Fibroblast of skin of left quadriceps (primary cell): Measurements from ENCODE around the gene SPDEF.
A peak's percentile ranks its signal among the peaks of the same experiment; 100 is the strongest.

Experiments used
- DNase-seq, 2 experiments: peaks; one replicate each; pipeline ENCODE4 v3.0.0-alpha.2; 2013; ENCODE audit warnings: low read depth in 2 of 2

Gene SPDEF

DNA sequence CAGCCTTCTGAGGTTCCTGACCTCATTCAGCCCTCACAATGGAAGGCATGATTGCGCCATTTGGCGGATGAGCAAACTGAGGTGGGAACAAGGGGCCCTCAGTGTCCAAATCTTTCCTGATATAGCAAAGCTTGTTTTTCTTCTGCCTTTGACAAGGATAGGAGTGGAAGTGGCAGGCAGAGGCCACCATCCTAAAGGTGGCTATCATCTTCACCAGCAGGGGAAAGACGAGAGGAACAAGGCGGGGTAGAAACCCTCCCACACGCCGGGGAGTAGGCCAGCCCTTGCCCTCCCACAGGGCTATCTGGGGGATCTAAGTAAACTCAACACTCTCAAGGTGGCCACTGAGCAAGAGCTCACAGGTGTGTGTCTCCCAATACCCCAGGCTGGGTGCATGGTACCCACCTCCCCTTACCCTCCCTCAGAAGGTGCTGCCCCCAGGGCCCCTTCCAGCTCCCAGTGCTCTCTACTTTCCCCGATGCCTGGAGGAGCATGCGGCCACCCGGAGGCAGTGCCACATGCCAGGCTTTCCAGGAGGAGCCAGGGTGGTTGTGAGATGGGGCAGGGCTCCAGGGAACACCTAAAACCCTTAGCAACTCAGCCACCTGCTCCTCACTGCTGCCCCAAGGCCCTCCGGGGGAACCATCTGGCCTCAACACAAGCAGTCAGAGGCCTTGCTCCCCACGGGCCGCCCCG lies 11.2 kb downstream of the SPDEF start:
- DNase-seq, result no peak

DNA sequence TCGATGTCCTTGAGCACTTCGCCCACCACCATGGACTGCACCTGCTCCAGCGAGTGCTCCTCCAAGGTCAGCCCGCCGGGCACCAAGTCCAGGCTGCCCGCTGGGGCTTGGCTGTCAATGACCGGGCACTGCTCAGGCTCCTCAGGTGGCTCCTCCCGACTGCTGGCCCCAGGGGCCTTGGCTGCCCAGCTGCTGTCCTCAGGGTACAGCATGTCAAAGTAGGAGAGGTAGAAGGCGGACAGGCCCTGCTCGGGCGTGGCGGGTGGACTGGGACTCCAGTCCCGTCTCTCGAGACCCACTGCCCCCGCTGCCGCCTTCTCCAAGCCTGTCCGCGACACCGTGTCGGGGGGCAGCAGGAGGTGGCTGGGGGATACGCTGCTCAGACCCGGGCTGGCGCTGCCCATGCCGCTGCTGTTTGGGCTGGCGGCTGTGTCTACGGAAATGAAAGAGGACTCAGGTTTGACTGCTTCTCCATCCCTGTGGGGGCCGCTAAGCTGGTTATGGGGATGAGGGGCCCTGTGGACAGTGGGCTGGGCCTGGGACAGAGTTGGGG lies 12.0 kb downstream of the SPDEF start:
- DNase-seq, result no peak

DNA sequence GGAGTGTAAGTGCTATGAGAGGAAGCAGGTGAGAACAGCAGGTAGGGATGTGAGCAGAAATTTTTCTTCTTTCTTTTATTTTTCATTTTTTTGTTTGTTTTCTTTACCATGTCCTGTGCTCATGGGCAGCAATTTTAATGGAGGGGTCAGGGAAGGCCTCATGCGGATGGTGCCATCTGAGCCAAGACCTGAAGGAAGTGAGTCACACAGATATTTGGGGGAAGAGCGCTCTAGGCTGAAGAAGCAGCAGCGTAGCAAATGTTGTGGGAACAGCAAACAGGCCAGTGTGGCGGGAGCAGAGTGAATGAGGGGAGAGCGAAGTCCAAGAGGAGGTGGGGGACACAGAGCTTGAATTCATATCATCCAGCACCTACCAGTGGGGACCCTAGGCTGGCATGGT lies 12.7 kb downstream of the SPDEF start:
- no peak for DNase-seq

DNA sequence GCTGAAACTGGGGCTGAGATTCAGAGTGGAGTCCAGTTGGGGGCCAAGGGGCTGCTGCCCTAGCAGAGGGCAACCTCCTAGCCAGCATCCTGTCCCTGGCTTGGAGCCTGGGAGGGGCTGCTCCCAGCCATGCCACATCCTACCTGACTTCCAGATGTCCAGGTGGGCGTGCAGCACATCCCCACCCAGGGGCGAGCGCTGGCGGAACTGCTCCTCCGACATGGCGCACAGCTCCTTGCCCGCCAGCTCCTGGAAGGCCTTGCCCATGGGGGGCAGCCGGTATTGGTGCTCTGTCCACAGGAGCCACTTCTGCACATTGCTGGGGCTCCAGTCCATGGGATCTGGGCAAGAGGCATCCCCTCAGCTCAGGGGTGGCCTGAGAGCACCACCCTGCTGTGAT lies 15.3 kb downstream of the SPDEF start:
- DNase-seq, result no peak

DNA sequence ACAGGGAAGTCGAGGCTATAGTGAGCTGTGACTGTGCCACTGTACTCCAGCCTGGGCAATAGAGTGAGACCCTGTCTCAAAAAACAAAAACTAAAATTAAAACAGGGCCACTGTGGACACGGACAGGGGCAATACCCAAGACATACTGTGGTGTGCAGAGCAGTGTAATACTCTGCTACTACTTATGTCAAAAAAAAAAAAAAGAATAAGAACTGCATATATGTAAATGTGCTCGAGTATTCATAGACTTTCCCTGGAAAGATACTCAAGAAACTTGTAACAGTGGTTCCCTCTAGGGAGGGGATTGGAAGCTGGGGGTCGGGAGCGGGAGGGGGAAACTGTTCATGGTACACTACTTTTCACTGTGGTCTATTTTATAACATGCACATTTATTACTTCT lies 15.9 kb downstream of the SPDEF start:
- DNase-seq, result no peak

DNA sequence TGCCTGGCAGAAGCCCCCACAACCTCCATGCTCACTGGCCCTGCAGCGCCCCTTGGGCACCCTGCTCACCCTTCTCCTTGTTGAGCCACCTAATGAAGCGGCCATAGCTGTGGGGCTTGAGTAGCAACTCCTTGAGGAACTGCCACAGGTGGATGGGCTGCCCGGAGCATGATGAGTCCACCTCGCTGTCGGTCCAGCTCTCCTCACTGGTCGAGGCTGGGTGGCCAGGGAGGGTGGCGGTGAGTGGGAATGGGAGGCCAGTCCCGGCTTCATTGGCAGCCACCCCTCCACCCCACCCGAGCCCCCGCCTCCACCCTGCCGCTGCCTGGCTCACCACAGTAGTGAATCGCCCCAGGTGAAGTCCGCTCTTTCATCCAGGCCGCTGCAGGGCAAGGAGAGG lies 16.9 kb downstream of the SPDEF start:
- DNase-seq, result no peak

DNA sequence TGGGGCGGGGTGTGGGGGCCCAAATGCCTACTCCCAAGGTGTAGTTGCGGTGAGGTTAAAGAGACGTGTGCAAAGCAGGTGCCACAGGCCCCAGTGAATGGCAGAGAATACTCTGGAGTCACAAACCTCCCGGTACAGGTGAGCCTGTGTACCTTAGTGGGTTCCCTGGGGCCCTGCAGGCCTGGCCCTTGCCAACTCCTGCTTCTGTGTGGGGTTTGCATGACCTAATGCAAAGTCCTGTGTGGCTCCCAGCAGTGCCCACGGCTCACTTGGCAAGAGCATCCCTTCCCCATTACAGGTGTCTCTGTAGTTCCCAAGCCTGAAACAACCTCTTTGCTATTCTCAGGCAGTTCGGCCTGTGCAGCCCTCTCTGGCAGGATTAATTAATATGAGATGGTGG lies 17.5 kb downstream of the SPDEF start:
- DNase-seq, result no peak

DNA sequence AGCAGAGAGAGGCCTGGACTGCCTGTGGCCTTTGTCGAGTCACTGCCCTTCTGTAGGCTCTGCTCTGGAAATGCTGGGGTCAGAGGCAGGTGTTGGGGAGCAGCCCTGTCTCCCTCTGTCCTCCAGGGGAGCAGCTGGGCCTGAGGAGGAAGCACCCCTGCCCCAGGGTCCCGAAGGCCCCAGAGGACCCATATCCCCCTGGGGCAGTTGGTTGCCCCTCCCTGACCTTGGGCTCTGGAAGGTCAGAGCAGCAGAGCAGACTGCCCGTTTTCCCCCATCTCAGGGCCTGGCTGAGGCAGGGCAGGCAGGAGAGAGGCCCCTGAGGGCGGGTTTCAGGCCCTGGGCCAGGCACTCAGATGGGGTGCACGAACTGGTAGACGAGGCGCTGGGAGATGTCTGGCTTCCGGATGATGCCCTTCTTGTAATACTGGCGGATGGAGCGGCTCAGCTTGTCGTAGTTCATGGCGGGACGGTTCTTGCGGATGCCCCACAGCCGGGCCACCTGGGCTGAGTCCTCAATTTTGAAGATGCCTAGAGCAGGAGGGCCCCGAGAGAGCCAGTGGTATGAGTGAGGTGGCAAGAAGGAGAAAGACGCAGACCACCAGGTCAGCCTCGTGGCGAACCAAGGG lies 18.1 kb downstream of the SPDEF start:
- DNase-seq, result no peak

DNA sequence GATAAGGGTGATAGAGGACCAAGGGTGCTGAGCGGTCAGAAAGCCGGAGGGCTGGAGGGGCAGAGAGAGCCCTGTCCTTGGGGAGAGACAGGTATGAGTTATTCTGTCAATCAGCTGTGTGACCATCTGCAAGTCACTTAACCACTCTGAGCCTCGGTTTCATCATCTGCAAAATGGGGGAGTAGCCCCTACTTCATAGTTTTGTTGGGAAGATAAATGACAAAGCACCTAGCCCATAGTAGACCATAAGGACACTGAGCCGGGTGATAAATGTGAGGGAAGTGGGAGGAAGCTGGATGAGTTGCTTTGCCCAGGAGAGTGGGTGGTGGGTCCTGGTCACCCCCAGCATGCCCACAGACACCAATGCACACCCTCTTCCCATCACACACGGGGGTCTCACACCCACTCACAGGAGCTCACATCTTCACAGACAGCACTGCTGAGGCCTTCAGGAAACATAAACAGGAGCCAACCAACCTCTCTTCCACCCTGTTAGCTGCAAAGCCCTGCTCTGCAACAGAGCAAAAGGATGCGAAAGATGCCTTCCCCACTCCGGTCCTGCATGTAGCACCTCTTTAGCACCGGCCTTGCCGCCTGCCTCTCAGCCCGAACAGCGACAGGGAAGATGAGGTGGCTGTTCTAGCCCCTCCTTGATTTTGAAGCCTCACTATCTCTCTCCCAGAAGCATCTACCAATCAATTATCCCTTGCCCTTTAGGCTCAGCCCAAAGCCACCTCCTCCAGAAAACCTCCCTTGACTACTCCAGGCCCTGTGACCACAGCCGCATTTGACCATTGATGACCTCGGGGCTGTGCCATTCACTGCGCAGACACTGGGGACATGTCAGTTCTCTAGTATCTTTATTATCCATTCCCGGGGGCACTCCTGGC lies 18.9 kb downstream of the SPDEF start:
- DNase-seq, result no peak

DNA sequence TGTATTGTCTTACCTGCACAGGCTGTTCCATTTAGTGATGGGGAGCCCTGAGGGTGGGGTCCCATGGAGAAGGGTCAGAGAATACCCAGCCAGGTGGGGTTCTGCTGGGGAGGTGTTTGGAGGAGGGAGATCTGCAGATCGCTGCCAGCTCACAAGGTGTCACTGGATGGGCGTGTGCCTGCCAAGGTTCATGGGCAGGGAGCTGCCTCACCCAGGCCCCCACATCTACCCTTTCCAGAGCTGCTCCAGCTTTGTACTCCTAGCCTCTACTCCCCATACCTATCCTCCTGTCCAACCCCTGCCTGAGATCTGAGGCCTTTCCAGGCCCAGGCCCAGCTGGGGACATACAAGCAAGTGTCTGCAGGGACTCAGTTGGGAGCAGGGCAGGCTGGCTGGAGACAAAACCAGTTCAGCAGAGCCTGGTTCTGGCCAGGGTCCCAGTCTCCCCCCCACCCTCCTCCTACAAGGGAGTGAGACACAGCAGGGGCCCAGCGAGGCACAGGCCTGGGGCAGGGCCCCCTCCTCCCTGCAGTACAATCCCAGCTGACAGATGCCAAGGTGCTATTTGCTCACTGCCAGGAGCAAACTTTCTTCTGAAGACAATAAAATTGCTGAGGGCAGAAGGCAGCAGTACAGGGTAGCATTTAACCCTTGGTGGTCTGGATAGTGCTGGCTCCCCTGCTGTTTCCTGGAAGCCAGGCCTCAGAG lies 19.7 kb downstream of the SPDEF start:
- no peak for DNase-seq

DNA sequence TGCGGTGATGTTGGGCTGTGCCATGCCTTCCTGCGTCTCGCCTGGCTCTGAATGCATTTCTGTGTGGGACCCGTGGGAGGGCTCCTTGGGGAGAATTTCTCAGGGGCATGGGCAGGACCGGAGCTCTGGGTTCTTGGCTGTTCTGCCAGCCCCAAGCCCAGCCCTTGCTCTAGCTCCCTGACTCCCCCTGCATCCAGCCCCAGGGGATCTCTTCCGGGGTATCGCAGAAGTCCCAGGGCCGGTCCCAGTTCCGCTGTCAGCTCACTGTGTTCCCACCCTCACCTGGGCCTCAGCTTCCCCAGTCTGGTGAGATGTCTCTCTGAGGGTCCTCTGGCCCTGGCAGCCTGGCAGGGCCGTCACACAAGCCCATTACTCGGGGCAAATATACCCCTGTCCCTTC lies 20.5 kb downstream of the SPDEF start:
- no peak for DNase-seq

DNA sequence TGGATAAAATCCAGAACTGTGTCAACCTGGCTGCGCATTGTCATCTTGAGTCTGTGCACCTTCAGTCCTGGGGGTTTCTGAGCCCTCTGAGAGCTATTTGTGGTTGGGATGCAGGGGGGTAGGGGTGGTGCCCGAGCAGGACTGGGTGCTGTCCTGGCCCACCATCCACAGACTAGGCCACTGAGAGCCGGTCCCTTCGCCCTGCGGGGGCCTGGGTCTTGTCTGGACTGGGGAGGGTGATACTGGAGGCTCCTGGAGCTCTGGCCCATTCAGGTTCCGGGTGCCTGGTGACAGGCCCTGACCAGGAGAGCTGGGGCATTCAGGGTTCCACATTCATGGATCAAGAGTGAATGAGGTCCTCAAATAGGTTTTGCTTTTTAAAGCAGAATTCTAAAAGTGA lies 20.9 kb downstream of the SPDEF start:
- no peak for DNase-seq

DNA sequence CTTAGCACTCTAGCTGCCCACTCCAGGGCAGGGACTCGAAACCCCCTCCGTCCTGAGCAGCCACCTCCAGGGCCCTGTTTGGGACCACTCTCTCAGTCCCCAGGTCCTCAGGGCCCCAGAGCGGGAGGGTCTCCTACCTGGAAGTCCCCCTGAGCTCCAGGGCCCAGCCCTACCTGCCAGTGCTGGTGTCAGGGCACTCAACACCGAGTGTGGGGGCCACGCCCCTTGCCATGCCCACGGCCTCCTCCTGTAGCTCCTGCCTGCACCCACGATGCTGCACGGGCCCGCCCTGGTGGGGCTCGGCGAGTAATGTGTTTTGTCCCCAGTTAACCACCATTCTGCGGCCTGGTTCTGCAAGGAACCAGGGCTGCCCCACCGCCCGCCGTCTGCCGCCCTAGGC lies 21.5 kb downstream of the SPDEF start:
- DNase-seq, result no peak

DNA sequence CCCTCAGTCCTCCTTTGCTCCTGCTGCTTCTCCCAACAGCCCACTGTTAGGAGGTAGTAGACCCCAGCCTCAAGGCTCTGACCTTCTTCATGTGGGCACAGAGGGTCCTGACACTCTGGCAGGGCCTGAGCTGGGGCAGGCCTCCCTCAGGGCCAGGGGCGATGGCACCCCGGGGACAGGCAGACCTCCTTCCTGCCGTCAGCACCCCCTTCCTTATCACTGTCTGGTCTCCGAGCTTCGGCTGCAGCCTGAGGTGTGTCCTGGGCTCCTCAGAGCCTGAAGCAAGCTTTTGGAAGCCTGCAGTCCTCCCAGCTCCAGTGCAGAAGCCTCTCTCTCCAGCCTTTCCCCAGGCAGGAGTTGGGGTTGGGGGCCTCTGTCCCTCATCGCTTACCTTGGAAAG lies 22.0 kb downstream of the SPDEF start:
- DNase-seq, result no peak

DNA sequence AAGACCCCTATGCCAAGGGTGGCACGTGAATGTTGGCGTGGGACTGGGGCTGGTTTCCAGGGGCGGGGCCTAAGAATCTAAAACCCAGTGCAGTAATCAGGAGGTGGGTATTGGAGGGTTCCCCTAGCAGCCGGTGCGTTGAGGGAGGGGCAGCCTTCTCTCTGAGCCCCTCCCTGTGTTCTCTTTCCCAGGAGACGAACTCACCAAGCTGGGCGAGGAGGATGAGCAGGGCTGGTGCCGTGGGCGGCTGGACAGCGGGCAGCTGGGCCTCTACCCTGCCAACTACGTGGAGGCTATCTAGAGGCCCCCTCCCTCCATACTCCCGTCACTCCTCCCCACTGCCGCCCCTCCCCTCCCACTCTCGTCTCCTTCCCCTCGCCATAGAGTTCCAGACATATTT lies 23.9 kb downstream of the SPDEF start:
- DNase-seq, result no peak

DNA sequence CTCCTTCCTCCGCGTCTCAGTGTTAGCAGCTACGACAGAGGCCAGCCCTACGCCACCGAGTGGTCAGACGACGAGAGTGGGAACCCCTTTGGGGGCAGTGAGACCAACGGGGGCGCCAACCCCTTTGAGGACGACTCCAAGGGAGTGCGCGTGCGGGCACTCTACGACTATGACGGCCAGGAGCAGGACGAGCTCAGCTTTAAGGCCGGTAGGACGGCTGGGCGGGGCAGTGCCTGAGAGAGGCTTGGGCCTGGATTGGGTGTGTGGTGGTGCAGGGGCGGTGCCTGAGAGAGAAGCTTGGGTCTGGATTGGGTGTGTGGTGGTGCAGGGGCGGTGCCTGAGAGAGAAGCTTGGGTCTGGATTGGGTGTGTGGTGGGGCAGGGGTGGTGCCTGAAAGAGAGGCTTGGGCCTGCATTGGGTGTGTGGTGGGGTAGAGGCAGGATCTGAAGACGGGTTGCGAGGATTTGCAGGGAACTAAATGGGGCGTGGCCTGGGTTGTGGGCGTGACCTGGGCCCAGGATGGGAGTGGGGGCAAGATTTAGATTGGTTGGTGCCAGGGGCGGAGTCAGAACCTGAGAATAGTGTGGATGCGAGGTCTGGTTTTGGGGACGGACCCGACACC lies 24.4 kb downstream of the SPDEF start:
- DNase-seq, result peak; percentile 45 to 46

DNA sequence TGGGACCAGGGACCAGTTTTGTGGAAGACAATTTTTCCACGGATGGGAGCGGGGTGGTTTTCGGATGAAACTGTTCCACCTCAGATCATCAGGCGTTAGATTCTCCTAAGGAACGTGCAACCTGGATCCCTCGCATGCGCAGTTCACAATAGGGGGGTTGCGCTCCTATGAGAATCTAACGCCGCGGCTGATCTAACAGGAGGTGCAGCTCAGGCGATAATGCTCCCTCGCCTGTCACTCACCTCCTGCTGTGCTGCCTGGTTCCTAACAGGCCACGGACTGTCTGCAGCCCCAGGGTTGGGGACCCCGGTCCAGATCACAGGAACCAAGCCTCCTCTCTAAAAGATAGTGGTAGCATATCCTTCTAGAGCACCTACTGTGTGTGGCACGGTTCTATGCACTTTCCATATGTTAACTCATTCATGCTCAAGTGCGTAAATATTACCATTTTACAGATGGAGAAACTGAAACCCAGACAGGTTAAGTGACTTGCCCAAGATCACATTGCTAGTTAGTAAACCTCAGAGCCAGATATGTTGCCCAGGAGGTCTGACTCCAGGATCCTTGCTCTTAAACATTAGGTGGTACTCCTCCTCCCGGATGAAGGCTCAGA lies 25.3 kb downstream of the SPDEF start:
- DNase-seq, result no peak

DNA sequence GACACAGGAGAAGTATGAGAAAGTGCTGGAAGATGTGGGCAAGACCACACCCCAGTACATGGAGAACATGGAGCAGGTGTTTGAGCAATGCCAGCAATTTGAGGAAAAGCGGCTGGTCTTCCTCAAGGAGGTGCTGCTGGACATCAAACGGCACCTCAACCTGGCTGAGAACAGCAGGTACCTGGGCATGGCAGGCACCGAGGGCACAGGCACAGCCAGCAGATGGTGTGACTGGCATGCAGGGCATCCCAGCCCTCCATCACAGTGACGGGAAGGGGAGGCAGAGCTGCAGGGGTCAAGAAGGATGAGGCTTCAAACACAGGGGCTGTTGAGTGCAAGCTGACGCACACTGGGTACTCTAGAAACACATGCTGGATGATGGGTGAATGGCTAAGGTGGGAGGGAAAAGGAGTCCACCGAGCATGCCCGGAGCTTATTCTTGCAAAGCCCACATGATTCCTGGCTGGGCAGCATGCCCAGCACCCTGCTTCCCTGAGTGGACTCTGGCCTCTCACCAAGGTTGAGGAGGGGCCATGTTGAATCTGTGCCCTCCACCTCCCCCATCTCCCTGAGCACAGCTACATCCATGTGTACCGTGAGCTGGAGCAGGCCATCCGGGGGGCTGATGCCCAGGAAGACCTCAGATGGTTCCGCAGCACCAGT lies 26.3 kb downstream of the SPDEF start:
- no peak for DNase-seq

DNA sequence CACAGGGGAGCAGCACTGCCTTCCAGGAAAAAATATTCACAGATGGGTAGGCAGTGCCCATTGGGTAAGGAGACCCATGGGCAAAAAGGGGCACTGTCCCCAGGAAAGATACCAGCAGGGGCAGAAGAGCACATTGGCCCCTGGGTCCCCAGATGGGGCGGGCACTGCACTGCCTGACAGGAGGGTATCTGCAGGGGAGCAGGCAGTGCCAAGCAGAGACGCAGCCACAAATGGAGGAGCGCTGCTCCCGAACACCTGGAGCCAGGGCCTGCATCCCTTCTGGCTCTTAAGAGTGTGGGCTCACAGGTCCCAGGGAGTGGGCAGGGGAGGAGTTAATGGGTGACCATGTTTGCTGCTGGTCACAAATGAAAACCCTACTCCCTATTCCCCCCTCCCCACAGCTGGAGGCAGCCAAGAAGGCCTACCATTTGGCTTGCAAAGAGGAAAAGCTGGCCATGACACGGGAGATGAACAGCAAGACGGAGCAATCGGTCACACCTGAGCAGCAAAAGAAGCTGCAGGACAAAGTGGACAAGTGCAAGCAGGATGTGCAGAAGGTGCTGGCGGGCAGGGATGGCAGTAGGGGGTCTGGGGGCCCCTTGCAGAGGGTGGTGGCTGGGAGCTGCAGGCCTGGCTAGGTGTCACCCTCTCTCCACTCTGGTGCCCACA lies 27.0 kb downstream of the SPDEF start:
- DNase-seq, result no peak
